ENCODE results near the gene ADPRS. TPM values are rescaled to one million over a fixed set of nuclear protein-coding genes. Genes with fewer than 3 reads are reported as not detected.

ADPRS gene
- total and polyA plus RNA-seq, 5 donors: 12.3 to 19.5 (median 13.0) TPM

DNA sequence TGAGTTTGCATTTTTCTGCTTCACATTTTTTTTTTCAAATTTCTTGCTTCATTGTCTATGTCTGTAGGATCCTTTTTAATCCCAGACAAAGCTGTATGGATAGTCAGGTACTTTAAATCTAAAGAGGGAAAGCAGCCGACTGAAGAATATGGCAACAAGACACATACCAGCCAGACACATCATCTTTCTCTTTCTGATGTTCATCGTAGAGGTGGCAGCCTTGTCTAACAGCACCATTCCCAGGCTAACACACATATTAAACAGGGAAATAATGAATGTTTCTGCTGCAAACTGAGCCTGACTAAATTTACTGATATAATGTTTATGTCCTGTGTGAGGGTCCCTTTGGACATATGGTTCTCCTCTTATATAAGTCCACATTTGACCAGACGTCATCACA lies 8.5 kb upstream of the ADPRS start:
- Histone ChIP-seq H3K4me3 (ENCODE audit: low read length) (no peak overlapping the region), H3K27ac (ENCODE audit: low read length) (no peak overlapping the region), H3K9me3 (ENCODE audit: control insufficient read depth, low read length) (no peaks in the 10 kb centered on the region), H3K4me1 (ENCODE audit: control insufficient read depth, insufficient read depth, low read length) (no peaks in the 10 kb centered on the region), H3K27me3 (ENCODE audit: control insufficient read depth, insufficient read depth) (no peaks in the 10 kb centered on the region)
- 50% methylated on average over 3 of the region's 3 CpGs for WGBS
- ATAC-seq (no peak), DNase-seq (no peak)
- intact Hi-C loops (cut with DNase I): no loop called here

DNA sequence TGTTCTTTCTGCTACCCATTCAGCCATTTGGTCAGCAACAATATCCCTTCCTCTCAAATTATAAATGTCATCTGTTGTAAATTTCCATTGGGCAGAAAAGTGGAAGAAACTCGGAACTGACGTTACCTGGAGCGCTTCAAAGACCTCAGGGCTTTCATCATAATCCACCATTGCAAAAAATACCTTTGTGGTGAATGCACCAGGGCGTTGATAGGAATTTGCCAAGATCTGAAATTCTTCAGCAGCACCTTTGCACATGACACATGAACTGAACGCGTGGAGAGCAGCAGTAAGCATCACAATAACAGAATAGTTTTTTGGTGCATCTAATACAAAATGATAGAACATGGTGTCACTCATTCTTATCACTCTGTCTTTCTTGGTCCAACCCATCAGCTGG lies 7.9 kb upstream of the ADPRS start:
- DNase-seq (no peak), ATAC-seq (no peak)
- no peaks in the 10 kb centered on the region for H3K4me1 ChIP-seq (ENCODE audit: control insufficient read depth, insufficient read depth, low read length)
- no peaks in the 10 kb centered on the region for H3K27me3 ChIP-seq (ENCODE audit: control insufficient read depth, insufficient read depth)
- intact Hi-C loops (cut with DNase I): no loop called here
- 68% methylated on average over 6 of the region's 6 CpGs for WGBS
- no peak overlapping the region for H3K27ac ChIP-seq (ENCODE audit: low read length)
- no peaks in the 10 kb centered on the region for H3K9me3 ChIP-seq (ENCODE audit: control insufficient read depth, low read length)
- H3K4me3 ChIP-seq (ENCODE audit: low read length): no peak overlapping the region

DNA sequence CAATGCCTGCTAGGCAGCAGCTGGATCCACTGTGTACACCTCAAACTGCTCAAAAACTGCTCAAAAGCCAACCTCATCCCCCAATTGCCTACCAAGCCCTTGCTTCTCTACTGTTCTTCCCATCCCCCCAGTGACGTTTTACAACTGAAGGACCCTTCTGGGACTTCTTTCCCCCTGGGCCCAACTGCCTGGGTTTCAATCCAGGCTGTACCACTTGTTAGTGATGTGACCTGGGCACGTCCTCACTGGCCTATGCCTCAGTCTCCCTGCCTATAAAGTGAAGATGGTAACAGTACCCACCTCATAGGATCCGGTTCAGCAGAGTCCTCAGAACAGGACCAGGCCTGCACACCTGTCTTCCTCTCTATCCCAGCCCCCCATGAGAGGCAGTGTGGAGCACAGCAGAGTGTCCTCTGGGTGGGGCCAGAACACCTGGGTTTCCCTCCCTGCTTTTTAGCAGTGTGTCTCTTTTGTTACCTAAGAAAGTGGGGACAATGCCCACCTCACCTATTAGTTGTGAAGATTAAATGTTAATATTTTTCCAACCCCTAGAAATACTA lies 6.7 kb upstream of the ADPRS start:
- H3K4me1 ChIP-seq (ENCODE audit: control insufficient read depth, insufficient read depth, low read length): no peaks in the 10 kb centered on the region
- intact Hi-C loops (cut with DNase I): no loop called here
- H3K9me3 ChIP-seq (ENCODE audit: control insufficient read depth, low read length): no peaks in the 10 kb centered on the region
- H3K27ac ChIP-seq (ENCODE audit: low read length): no peak overlapping the region
- no peak overlapping the region for H3K4me3 ChIP-seq (ENCODE audit: low read length)
- 69% methylated on average over 3 of the region's 3 CpGs for WGBS
- no peak for ATAC-seq
- H3K27me3 ChIP-seq (ENCODE audit: control insufficient read depth, insufficient read depth): no peaks in the 10 kb centered on the region
- DNase-seq: no peak

DNA sequence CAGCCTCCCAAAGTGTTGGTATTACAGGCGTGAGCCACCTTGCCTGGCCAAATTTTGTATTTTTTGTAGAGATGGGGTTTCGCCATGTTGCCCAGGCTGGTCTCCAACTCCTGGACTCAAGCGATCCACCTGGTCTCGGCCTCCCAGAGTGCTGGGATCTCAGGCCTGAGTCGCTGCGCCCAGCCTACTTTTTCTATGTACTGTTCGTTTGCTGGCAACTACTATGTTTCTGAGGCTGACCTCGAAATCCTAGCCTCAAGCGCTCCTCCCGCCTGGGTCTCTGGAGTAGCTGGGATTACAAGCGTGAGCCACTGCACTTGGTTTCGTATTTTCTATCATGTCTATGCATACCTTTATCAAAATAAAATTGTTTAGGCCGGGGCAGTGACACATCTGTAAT lies 5.5 kb upstream of the ADPRS start:
- no peaks in the 10 kb centered on the region for H3K4me1 ChIP-seq (ENCODE audit: control insufficient read depth, insufficient read depth, low read length)
- intact Hi-C loops (cut with DNase I): no loop called here
- 87% methylated on average over 13 of the region's 13 CpGs for WGBS
- no peaks in the 10 kb centered on the region for H3K9me3 ChIP-seq (ENCODE audit: control insufficient read depth, low read length)
- no peak overlapping the region for H3K4me3 ChIP-seq (ENCODE audit: low read length)
- DNase-seq: no peak
- no peak overlapping the region for H3K27ac ChIP-seq (ENCODE audit: low read length)
- ATAC-seq: no peak
- H3K27me3 ChIP-seq (ENCODE audit: control insufficient read depth, insufficient read depth): no peaks in the 10 kb centered on the region

DNA sequence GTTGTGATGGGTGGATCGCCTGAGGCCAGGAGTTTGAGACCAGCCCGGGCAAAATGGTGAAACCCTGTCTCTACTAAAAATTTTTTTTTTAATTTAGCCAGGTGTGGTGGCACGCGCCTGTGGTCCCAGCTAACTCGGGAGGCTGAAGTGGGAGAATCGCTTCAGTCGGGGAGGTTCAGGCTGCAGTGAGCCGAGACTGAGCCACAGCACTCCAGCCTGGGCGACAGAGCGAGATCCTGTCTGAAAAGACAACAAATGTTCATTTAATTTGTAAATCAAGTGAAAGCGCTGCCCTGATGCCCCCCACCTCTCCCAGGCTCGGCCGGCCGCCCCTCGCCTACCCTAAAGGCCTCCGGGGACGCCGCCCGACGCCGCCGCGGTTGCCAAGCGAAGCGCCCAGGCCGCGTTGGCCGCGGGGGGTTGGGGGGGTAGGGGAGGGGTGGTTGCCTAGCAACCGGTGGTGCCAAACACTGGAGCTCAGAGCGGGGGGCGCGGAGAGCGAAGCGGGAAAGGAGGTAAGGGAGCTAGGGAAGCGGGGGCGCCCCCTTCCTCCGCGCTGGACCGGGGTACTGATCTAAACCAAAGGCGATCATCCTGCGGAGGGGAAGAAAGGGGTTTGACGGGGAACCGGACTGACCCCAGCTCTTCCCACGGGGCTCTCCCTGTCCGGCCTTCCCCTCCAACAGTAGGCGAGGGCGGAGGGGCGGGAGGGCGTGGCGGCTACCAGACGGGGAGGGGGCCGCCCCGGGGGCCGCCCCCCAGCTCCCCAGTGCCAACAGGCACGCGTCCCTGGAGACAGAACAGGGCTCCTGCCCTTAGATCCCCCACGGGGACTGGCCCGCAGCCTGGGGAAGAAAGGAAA lies 4.8 kb upstream of the ADPRS start, which contains the start of gene TEKT2:
Gene TEKT2 (plus strand): TSS at position 460 of the 862 bp plus-strand sequence. CDS start 828 bp downstream, outside the sequence.
- Histone ChIP-seq H3K9me3 (ENCODE audit: control insufficient read depth, low read length) (no peaks in the 10 kb centered on the region), H3K27ac (ENCODE audit: low read length) (no peak within 1 kb of the TSS), H3K4me1 (ENCODE audit: control insufficient read depth, insufficient read depth, low read length) (no peaks in the 10 kb centered on the region), H3K4me3 (ENCODE audit: low read length) (peak within 1 kb of the TSS; percentile 51), H3K27me3 (ENCODE audit: control insufficient read depth, insufficient read depth) (no peaks in the 10 kb centered on the region)
- ATAC-seq (peak in 1 of 2 donors; percentile 7), DNase-seq (peak in 2 of 3 donors; percentile 74 to 81)
- intact Hi-C loops (cut with DNase I): no loop called here
- WGBS: 12% methylated on average over 59 of the region's 59 CpGs

DNA sequence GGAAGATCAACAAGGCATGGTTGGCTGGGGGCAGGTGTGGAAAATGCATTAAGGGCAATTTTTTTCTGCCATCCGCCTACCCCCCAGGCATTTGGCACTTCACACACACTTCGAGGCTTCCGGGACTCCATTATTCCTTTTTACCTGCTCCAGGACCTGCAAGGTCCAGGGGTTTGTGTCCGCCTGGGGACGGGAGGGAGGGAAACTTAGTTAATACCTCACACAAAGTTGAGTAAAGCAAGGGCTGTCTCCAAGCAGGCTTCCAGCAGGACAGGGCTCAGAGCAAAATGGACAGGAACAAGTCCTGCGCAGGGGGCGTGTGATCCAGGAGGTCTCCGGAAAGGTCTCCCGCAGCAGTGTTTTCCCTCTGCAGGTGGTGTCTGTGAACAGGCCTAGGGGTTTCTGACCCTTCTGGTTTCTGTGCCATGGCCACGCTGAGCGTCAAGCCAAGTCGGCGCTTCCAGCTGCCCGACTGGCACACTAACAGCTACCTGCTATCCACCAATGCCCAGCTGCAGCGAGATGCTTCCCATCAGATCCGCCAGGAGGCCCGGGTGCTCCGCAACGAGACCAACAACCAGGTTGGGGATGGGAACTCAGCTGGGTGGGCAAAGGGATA lies 4.1 kb upstream of the ADPRS start:
- Histone ChIP-seq H3K4me3 (ENCODE audit: low read length) (peak overlapping the region; percentile 51), H3K27ac (ENCODE audit: low read length) (no peak overlapping the region), H3K9me3 (ENCODE audit: control insufficient read depth, low read length) (no peaks in the 10 kb centered on the region), H3K27me3 (ENCODE audit: control insufficient read depth, insufficient read depth) (no peaks in the 10 kb centered on the region), H3K4me1 (ENCODE audit: control insufficient read depth, insufficient read depth, low read length) (peaks cover 2% of the 10 kb centered on the region)
- intact Hi-C loops (cut with DNase I): no loop called here
- WGBS: 52% methylated on average over 19 of the region's 19 CpGs
- no peak for DNase-seq
- ATAC-seq: no peak

DNA sequence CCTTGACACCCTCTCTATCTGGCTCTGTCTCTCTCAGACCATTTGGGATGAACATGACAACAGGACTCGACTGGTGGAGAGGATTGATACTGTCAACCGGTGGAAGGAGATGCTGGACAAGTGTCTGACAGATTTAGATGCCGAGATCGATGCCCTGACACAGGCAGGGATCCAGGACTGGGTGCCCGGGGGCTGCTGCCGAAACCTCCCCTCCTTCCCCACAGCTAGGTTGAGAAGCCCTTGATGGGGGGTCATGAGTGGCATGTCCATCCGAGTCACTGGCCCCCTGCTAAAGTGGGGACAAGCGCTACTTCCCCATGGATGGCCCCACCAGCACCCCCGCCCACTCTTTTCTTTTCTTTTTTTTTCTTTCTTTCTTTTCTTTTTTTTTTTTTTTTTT lies 3.6 kb upstream of the ADPRS start:
- intact Hi-C loops (cut with DNase I): no loop called here
- 84% methylated on average over 9 of the region's 9 CpGs for WGBS

DNA sequence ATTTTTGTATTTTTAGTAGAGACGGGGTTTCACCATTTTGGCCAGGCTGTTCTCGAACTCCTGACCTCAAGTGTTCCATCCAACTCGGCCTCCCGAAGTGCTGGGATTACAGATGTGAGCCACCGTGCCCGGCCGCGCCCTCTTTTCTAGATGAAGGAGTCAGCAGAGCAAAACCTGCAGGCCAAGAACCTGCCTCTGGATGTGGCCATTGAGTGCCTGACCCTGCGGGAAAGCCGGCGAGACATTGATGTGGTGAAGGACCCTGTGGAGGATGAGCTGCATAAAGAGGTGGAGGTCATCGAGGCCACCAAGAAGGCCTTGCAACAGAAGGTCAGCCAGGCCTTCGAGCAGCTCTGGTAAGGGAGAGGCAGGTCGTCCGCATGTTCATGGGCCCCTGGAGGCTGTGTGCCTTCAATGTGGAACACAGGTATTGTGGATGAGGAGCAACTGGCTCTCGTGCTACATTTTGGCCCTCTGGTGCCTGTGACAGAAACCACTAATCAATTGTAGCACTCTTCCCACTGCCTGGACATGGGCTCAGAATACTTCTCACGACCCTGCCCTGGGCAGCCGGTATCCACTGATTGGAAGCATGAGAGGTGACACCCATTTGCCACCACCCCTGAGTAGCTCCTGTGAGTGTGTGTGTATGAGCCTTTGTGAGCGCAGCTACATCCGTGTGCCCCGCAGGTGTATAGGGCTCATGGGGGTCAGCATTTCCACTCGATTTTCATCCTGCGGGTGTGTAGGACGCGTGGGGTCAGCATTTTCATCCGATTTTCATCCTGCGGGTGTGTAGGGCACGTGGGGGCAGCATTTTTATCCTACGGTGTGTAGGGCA lies 2.8 kb upstream of the ADPRS start:
- H3K4me3 ChIP-seq (ENCODE audit: low read length): no peak overlapping the region
- WGBS: 91% methylated on average over 29 of the region's 29 CpGs
- H3K27ac ChIP-seq (ENCODE audit: low read length): no peak overlapping the region
- peaks cover 3% of the 10 kb centered on the region for H3K4me1 ChIP-seq (ENCODE audit: control insufficient read depth, insufficient read depth, low read length)
- no peak for ATAC-seq
- H3K27me3 ChIP-seq (ENCODE audit: control insufficient read depth, insufficient read depth): no peaks in the 10 kb centered on the region
- intact Hi-C loops (cut with DNase I): no loop called here
- no peaks in the 10 kb centered on the region for H3K9me3 ChIP-seq (ENCODE audit: control insufficient read depth, low read length)
- DNase-seq: no peak

More for the DNA sequence above, 3.6 kb upstream of the ADPRS start:
- H3K9me3 ChIP-seq (ENCODE audit: control insufficient read depth, low read length): no peaks in the 10 kb centered on the region
- H3K4me1 ChIP-seq (ENCODE audit: control insufficient read depth, insufficient read depth, low read length): peaks cover 3% of the 10 kb centered on the region
- H3K27me3 ChIP-seq (ENCODE audit: control insufficient read depth, insufficient read depth): no peaks in the 10 kb centered on the region
- ATAC-seq (no peak), DNase-seq (no peak)
- no peak overlapping the region for H3K27ac ChIP-seq (ENCODE audit: low read length)
- H3K4me3 ChIP-seq (ENCODE audit: low read length): no peak overlapping the region

DNA sequence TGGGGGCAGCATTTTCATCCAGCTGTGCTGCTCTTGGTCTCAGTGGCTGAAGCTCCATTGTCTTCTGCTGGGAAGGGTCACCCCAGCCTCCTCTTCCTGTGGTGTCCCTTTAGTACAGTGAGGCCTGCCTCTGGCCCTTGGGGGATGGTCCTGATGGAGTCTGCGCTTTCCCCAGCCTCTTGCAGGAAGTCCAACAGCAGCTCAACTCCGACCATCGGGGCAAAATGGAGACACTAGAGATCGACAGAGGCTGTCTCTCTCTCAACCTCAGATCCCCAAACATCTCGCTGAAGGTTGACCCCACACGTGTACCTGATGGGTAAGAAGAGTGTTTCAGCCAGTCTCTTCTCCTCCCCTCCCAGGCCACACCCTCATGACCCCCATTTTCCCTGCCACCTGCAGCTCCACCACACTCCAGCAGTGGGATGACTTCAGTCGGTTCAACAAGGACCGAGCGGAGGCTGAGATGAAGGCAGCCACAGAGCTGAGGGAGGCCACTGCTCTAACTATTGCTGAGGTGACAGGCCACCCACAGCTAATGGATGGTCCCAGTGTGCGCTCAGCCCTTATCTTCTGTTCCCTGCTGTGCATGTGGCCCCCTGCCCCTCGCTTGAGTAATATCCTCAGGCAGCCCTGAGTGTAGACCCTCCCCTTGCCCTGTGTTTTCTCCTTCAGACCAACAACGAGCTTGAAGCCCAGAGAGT lies 2.0 kb upstream of the ADPRS start:
- no peaks in the 10 kb centered on the region for H3K27me3 ChIP-seq (ENCODE audit: control insufficient read depth, insufficient read depth)
- DNase-seq (no peak), ATAC-seq (no peak)
- WGBS: 74% methylated on average over 12 of the region's 12 CpGs
- intact Hi-C loops (cut with DNase I): no loop called here
- H3K27ac ChIP-seq (ENCODE audit: low read length): no peak overlapping the region
- H3K4me3 ChIP-seq (ENCODE audit: low read length): no peak overlapping the region
- H3K4me1 ChIP-seq (ENCODE audit: control insufficient read depth, insufficient read depth, low read length): peaks cover 3% of the 10 kb centered on the region
- no peaks in the 10 kb centered on the region for H3K9me3 ChIP-seq (ENCODE audit: control insufficient read depth, low read length)
